ENCODE data around the gene NTSR1. TPM values are rescaled to one million over a fixed set of nuclear protein-coding genes. Genes with fewer than 3 reads are reported as not detected.

The NTSR1 gene
- total RNA-seq, 1 donor from 2014 or later, result not detected

DNA sequence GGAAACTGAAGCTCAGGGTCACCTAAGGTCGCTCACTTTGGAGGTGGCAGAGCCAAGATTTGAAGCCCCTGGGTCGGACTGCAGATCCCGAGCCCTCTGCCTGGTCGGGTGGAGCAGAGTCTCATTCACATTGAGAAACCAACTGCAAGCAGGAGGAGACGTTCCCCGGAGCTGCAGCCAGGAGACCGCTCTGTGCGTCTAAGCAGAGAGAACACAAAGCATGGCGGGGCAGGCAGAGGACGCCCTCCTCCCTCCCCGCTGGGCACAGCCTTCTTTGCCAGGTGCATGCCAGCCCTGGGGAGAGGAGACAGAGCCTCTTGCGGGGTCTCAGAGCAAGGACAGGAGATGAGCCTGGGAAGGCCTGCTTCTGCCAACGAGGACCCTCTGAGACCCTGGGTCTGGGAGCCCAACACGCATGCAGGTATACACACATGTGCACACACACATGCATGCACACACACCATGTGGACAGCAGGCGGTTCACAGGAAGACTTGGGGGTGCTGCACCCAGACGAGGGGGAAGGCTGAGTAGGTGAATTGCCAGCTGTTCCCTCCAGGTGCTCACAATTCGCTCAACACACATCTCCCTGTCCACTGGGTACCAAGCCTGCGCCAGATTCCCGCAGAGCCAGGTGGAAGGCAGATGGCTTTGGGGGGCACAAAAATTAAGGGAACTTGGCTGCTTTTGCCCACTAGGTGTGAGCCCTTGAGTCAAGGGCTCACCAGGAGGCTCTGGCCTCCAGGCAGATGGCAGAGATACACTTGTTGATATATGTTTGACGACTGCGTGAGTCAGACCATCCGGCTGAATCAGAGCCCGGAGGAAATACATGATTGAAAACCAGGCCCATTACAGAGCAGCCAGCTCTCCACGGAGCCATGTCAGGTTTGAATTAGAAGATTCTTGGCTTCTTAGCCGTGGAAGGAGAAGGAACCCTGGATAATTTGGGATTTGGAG, 5.5 kb upstream of the NTSR1 start:
- ATAC-seq (ENCODE audit: poor library complexity) (no peak), DNase-seq (no peak)
- intact Hi-C loops (cut with DNase I), result no loop called here

DNA sequence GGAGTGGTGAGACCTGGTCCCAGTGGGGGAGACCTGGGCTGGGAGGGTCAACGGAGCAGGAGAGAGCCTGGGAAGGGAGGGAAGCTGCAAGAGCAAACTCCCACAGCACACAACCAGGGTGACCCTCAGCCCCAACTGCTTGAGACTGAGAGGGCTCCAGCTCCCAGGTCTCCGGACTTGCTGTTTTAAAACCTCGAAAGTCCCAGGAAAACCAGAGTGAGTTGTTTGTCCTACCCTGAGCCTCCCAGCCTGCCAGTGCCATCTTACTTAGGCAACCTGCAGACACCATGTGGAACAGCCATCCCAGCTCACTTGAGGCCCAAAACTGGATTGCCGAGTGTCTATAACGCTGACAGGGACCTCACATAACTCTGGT, 4.8 kb upstream of the NTSR1 start:
- DNase-seq, result no peak
- no peak for ATAC-seq (ENCODE audit: poor library complexity)
- intact Hi-C loops (cut with DNase I), result no loop called here

DNA sequence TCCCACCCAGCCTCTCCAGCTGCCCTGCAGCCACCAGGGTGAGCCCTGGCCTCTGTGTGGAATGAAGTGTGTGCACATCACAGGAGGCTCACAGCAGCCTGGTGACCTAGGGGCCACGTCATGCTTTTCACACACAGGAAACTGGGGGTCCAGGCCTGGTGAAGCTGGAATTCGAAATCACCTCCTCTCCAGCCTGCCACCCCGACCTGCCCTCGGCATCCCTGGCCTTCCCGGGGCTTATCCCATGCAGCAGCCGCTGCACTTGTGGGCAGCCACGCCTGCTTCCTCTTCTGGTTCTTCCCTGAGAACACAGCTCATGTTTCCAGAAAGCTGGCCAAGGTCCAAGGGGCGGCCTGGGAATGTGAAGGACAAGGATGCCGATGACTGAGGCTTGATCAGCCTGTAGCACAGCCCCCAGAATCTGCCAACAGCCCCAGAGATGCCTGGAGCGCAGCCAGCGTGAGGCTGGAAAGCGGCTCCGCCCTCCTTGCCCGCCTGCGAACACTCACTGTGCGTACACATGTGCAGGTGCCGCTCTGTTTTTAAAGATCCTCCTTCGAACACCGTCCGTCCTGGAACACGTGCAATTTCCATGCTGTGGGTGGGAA, 4.2 kb upstream of the NTSR1 start:
- intact Hi-C loops (cut with DNase I), result no loop called here
- peak; percentile 91 for DNase-seq

DNA sequence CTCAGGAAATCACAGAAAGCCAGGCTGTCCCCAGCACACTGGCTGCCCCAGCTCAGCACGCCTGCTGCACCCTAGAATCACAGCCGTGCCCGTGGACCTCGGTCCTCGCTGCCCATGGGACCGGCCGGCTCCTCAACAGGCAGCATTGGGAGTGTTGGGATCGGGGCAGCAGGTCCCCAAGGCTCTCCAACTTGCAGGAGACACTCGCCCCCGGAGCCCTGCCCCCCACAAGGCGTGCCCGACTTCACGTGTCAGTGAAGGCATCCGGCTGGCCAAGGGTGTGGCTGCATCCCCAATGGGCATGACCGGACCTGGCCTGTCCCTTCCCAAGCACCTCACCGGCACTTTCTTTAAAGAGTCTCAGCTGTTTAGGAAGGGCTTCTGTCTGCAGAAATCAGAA, 3.0 kb upstream of the NTSR1 start:
- no peak for DNase-seq
- ATAC-seq (ENCODE audit: poor library complexity), result no peak
- intact Hi-C loops (cut with DNase I), result no loop called here

More for the DNA sequence above, 4.2 kb upstream of the NTSR1 start:
- ATAC-seq (ENCODE audit: poor library complexity), result peak; percentile 81

DNA sequence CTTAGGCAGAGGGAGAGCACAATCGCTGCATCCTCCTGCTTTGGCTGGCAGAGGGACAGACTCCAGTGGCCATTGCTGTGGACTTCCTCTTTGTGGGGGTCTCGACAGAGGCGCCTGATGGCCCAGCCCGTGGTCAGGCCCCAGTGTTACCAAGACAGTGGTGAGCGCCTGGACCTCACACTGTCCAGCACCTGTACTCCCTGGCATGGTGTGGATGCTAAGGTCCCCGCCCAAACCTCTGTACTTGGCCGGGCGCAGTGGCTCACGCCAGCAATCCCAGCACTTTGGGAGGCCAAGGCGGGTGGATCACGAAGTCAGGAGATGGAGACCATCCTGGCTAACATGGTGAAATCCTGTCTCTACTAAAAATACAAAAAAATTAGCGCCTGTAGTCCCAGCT, 2.3 kb upstream of the NTSR1 start:
- ATAC-seq (ENCODE audit: poor library complexity) (no peak), DNase-seq (no peak)
- intact Hi-C loops (cut with DNase I), result no loop called here

DNA sequence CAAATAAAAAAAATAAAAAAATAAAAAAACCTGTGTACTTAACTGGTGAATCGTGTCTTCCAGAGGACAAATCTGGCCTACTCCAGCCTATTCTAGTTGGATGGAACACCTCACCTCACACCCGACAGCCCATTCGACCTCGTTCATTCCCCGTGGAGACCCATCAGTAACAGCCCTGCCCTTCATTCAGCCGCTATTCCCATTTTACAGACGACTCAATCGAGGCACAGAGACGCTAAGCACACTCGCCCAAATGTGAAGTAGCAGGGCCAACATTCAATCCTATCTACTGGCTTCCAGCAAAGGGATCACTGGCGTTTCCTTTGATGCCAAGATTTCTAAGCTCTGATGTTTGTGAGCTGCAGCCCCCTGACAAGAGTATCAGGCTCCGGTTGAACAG, 1.8 kb upstream of the NTSR1 start:
- no peak for DNase-seq
- intact Hi-C loops (cut with DNase I), result no loop called here

DNA sequence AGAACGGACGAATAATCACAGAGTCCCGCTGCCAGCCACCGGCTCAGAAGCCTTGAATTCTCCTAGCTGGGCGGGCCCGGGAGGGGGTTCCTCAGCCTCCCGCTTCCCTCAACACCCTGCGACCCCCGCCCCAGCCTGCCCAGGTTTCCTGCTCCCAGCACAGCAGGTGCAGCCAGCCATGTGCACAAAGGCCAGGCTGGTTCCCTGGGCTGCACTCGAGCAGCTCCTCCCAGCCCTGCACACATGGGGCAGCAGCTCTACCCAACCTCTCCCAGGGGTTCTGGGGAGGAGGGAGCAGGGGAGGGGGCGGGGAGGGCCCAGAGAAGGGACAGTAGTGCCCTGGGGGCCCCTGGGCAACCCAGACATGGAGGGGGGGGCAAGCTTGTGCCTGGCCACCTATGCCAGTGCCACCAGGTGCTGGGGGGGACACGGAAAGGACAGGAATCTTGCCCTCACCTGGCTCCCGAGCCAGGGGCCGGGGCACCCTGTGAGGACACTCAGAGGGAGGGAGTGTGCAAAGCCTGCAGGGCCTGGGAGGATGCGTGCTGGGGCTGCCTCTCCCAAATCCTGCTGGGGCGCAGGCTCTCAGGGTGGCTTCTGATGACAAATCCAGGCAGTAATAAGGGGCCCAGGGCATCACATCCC, 1.2 kb upstream of the NTSR1 start:
- ATAC-seq (ENCODE audit: poor library complexity), result no peak

More for the DNA sequence above, 1.8 kb upstream of the NTSR1 start:
- no peak for ATAC-seq (ENCODE audit: poor library complexity)

DNA sequence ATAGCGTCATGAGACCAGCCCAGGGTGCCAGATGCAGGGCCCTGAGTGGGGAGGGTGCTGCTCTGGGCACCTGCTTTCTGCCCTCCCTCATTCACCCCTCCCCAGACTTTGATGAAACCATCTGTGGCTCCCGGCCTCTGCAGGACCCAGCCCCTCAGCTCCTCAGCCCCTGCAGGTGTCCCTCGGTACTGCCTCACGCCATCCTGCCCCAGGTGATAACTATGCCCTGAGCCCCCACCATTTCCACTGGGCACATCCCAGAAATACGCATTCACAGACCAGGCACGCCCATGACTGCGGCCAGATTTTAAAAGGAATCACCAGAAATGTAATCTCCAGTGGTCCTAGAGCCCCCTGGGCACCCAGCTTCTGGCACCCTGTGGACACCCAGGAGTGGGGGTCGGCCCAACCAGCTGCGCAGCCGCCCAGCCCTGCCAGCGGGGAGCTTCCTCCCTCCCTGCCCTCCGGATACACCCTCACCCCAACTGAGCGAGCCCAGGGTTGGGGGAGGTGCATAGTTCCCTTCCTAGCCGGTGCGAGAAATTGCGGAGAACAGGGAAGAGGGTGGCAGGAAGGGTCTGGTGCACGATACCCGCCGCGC, 615 bp upstream of the NTSR1 start:
- DNase-seq, result peak; percentile 17
- ATAC-seq (ENCODE audit: poor library complexity), result no peak
- intact Hi-C loops (cut with DNase I), result no loop called here

More for the DNA sequence above, 1.2 kb upstream of the NTSR1 start:
- DNase-seq, result peak; percentile 20
- intact Hi-C loops (cut with DNase I), result no loop called here

DNA sequence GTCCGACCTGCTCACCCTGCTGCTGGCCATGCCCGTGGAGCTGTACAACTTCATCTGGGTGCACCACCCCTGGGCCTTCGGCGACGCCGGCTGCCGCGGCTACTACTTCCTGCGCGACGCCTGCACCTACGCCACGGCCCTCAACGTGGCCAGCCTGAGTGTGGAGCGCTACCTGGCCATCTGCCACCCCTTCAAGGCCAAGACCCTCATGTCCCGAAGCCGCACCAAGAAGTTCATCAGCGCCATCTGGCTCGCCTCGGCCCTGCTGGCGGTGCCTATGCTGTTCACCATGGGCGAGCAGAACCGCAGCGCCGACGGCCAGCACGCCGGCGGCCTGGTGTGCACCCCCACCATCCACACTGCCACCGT, 885 bp downstream of the NTSR1 start:
- intact Hi-C loops (cut with DNase I), result no loop called here
- no peak for ATAC-seq (ENCODE audit: poor library complexity)

DNA sequence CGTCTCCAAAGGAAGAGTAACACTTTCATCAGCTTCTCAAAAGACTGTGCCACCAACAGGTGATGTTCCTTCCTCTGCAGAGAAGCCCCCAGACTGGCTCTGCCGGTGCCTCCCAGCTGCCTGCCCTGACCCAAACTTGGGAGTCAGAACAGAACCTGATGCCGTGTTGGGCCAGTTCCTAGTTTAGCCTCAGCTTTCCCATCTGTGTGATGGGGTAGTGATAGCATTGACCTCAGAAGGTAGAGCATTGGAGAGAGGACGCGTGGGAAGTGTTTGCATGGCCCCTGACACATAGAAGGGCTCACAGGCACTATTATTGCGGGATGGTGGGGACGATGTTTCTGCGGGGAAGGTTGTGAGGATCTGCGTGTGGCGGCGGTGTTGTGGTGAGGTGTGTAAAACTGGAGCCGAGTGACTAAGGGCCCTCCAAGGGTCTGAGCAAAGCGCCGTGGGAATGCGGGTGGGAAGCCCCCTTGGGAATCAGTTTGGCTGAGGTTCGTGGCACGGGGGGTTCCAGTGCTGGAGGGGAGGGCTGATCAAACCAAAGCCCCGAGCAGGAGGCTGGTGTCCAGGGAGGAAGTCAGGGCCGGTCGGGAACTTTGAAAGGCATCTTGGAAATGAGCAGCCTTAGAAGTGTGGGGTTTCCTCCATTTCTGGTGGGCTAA, 1.7 kb downstream of the NTSR1 start:
- DNase-seq, result no peak
- intact Hi-C loops (cut with DNase I), result no loop called here
- ATAC-seq (ENCODE audit: poor library complexity), result no peak

More for the DNA sequence above, 885 bp downstream of the NTSR1 start:
- no peak for DNase-seq

DNA sequence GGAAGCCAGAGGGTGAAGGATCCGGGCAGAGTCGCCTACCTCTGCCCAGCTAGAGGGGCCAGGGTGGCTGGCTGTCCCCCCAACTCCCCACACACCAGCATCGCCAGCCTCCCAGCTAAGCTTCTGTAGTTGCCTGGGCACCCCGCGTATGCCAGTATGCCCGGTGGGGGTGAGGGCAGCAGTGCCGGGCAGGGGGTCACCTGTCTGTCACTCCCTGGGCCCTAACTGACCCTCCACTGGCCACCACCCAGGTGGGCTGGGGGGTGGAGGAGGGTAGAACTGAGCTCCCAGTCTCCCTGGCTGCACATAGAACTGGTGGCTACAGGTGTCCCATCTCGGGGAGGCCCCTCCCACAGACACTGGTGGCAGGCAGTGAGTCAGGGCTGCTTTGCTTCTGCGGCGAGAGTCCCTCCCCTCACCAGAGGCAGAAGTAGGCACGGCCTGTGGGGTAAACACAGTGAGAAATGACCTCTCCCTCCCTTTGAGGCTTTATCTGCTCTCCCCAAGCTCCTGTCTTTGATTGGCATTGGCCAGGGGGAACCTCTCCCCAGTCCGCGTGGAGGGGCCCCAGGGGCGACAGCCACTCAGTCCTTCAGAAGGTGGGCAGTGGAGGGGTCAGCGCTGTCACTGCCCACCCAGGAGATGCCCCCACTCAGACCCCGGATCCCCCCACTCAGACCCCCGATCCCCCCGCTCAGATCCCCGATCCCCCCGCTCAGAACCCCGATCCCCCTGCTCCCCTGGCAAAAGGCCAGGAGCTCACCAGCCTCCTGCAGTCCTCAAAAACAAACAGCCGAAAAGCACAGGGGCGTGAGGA, 2.5 kb downstream of the NTSR1 start:
- DNase-seq, result no peak
- intact Hi-C loops (cut with DNase I), result no loop called here
- ATAC-seq (ENCODE audit: poor library complexity), result no peak

DNA sequence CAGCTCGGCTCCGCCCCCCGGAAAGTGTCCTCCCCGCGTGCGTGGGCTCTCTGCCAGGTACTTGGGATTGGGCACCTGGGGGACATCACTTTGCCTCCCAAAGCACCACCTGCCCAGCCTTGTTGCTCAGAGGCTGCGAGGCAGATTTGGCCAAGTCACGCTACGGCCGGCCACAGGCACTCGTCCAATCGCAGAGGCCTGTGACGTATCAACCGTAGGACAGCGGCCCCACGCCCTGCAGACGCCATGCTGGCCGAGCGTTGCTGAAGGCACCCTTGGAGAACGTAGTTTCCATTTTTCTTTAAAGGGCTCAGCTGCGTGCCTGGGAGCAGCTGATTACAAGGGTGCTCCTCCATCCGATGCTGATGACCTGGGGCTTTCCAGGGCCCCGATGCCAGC, 3.1 kb downstream of the NTSR1 start:
- intact Hi-C loops (cut with DNase I), result no loop called here
- no peak for ATAC-seq (ENCODE audit: poor library complexity)
- no peak for DNase-seq

DNA sequence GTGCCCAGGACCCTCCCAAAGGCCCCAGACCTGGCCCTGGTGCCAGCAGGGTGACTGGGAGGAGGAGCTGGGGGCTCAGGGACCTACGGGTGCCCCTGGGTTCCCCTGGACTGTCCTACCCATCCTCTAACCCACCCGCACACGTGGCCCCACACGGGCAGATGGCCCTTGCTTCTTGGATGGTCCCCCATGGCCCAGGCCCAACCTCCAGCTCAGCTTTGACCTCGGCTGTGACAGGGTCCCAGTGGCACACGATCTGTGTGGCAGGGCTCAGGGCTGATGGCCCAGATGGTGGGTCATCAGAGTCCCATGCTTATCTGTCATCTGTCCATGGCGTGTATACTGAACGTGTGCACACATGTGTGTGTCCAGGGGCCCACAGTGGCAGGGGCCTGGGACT, 4.0 kb downstream of the NTSR1 start:
- intact Hi-C loops (cut with DNase I), result no loop called here
- DNase-seq (no peak), ATAC-seq (ENCODE audit: poor library complexity) (no peak)

DNA sequence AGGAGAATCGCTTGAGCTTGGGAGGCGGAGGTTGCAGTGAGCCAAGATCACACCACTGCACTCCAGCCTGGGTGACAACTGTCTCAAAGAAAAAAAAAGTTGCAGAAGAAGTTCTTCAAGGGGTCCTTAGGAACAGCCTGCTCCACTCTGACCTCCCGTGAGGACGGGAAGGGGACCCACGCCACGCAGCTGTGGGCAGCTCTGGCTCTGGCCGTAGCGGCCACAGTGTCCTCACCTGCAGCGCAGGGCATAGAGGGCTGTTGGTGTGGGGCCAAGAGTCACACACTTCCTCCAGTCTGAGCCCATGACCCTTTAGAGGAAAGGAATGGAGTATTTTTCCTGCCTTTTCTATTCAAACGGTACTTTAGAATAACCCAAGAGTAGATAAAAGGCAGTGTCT, 5.4 kb downstream of the NTSR1 start:
- intact Hi-C loops (cut with DNase I), result no loop called here
- no peak for ATAC-seq (ENCODE audit: poor library complexity)
- no peak for DNase-seq

DNA sequence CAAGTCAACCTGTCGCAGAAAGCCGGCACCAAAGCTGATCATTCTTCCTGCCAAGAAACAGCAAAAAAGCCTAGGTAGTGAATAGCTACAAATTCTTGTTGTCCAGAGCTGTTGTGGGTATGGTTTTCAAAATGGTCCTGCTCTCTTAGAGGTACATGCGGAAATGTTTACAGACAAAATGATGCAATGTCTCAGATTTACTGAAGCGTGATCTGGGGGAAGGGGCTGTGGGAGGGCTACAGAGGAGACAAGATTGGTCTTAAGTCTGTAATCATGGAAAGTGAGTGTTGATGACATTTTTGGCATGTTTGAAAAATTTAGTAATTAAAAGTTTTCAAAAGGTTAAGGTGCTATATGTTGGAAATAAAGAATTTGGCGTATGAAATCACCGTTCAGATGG, 6.2 kb downstream of the NTSR1 start:
- intact Hi-C loops (cut with DNase I), result no loop called here
- no peak for ATAC-seq (ENCODE audit: poor library complexity)
- DNase-seq, result no peak

DNA sequence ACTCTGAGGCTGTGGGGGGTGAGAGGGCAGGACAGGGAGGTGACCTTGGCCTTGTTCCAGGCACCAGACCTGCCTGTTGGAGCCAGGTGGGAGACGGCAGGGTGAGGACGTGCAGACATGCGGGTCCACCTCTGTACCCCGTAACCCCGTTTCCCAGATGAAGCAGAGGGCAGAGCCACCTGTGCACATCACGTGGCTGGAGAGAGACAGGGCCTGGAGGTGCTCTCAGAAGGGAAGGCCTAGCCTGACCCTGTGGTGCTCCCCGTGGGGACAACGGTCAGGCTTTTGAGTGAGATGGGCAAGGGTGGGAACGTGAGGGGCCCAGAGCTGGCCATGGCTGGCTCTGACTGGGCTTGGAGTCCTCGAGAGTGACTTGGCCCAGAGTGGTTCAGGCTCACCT, 6.6 kb downstream of the NTSR1 start:
- no peak for ATAC-seq (ENCODE audit: poor library complexity)
- DNase-seq, result no peak
- intact Hi-C loops (cut with DNase I), result no loop called here

DNA sequence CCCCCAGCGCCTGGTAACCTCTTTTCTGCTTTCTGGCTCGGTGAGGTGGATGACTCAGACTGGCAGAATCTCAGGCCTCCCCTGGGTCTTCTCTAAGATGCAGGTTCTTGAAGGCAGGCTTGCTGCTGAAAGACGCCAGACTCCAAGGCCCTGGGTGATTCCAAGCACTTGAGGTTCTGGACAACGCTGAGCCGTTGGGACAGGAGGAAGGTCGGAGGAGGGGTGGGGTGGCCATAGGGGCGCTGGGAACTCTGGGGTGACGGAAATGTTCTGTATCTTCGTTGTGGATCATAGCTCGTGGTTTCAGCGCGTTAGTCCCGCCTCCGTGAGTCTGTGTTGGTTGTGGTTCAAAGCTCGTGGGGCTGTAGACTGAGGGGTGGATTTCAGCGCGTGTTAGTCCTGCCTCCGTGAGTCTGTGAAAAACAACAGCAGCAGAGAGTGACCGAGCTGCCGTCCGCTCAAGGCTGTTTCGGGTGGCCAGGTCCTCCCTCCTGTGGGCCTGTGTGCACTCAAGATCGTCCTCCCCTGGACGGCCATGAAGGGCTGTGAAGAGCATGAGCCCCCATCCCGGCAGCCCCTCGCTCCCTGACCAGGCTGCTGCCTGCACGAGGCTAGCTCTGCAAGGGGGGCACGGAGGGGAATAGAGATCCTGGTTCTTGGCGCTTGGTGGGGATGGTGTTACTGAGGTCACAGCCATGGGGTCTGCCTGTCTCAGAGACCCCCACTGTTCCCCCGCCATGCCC, 7.7 kb downstream of the NTSR1 start:
- no peak for ATAC-seq (ENCODE audit: poor library complexity)
- intact Hi-C loops (cut with DNase I), result no loop called here
- DNase-seq, result no peak

DNA sequence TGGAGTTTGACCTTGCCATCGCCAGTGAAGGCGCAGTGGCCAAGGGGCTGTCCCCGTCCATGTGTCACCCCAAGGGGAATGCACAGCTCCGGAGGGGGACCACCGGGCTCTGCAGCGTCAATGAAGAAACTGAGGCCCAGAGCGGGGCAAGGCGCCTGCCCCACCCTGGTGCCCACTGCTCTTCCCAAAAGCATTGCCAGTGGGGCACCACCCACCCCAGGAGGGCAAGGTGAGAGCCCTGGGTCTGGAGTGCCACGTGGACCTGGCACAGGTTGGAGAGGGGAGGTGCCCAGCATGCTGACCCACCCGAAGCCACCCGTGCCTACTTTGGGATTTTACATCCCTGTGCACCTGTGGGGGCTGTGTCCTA, 8.3 kb downstream of the NTSR1 start:
- DNase-seq (no peak), ATAC-seq (ENCODE audit: poor library complexity) (no peak)
- intact Hi-C loops (cut with DNase I), result no loop called here

Measured in Right ventricle myocardium superior (tissue), 1 donor.